H1 (cell line): ENCODE data around the gene CBL. TPM values are rescaled to one million over a fixed set of nuclear protein-coding genes. Genes with fewer than 3 reads are reported as not detected.
A peak's percentile ranks its signal among the peaks of the same experiment; 100 is the strongest.

Source experiments
- ATF2 ChIP-seq: IDR thresholded peaks from 2 replicates; pipeline ENCODE4 v1.6.1; 2012; ENCODE audit warnings: low read length, inconsistent platforms
- BRCA1 ChIP-seq: IDR thresholded peaks from 2 replicates; pipeline ENCODE4 v1.6.1; 2012; ENCODE audit warnings: low read depth, low read length, improper control_type of control experiment
- EP300 ChIP-seq, 2 experiments: IDR thresholded peaks; 1 replicate in 1 of 2; 2 replicates in 1 of 2; pipeline ENCODE4 v1.6.1; 2011 to 2012; ENCODE audit warnings: low read depth in 2 of 2, low read length in 2 of 2, mild to moderate bottlenecking in 2 of 2, borderline replicate concordance in 1 of 2, inconsistent platforms in 1 of 2, moderate library complexity in 1 of 2
- HDAC2 ChIP-seq, 2 experiments: fragments of 300-600 bp in 1 of 2; sonication (generic) in 1 of 2; IDR thresholded peaks; 2 replicates each; pipeline ENCODE4 v1.6.1; 2011 to 2012; ENCODE audit warnings: low read depth in 2 of 2, low read length in 2 of 2, mild to moderate bottlenecking in 2 of 2, moderate library complexity in 2 of 2, borderline replicate concordance in 1 of 2, inconsistent platforms in 1 of 2
- JUND ChIP-seq: IDR thresholded peaks from 2 replicates; pipeline ENCODE4 v1.6.1; 2011; ENCODE audit warnings: mild to moderate bottlenecking, improper control_type of control experiment, low read length
- MAX ChIP-seq: IDR thresholded peaks from 2 replicates; pipeline ENCODE4 v1.6.1; 2012; ENCODE audit warnings: inconsistent platforms
- SIX5 ChIP-seq: IDR thresholded peaks from 2 replicates; pipeline ENCODE4 v1.6.1; 2011; ENCODE audit warnings: mild to moderate bottlenecking, low read depth, low read length
- polyA plus RNA-seq, 7 experiments: library from polyadenylated mRNA; depleted of rRNA in 3 of 7; stranded (reverse) in 5 of 7; unstranded in 2 of 7; fragments of >200 nt in 5 of 7; fragments of 200-250 nt in 2 of 7; gene quantifications; 1 replicate in 5 of 7; 2 replicates in 1 of 7; 4 replicates in 1 of 7; pipeline versions ENCODE4 v1.2.1 to v1.2.3, GENCODE V29; 2011 to 2013; ENCODE audit warnings: missing spikeins in 2 of 7, mixed read lengths in 2 of 7
- total RNA-seq: library from RNA; stranded (reverse); fragmentation: NEBNext Ultra II Directional; extraction: Animal tissue kit (Norgen Biotek cat#: 25700); gene quantifications from 2 replicates; pipeline ENCODE4 v1.2.1, GENCODE V29; 2021
- TF ChIP-seq, protein P1 (sequence below): fragments of 300-600 bp; sonication (generic); IDR thresholded peaks from 2 replicates; pipeline ENCODE4 v1.7.1; 2012; ENCODE audit warnings: low read length, moderate library complexity, mild to moderate bottlenecking, inconsistent platforms; ENCODE audit not compliant: insufficient replicate concordance

Gene CBL
- total and polyA plus RNA-seq, 2 of the 8 experiments (the other 6 are each of a cell fraction or from before 2014, with no cell fraction given) = 23.1 to 57.8 TPM

DNA sequence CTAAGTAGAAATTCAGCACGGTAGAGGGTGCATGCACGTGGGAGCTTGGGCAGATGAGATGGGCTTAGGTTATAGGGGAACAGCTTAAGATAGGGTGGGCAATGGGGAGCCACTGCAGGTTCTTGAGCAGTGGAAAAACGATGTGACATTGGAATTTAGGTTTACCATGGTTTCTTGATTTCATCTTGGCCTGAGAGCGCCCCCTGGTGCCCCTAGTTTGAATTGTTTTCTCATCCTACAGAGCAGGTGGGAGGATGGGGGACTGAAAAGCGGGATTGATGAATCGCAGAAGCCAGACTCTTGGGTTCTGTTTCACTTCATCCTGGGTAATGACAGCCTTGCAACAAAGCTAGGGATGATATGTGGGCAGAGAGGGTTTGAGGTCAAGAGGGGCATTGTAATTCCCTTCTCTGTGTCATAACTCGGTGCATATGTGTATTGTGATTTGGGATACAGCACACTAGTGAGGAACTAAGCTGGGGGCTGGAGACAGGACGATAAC, 117.4 kb downstream of the CBL start (continued):
- peak; percentile 71; the same call in 1 of the 2 replicates for TF ChIP-seq ATF2
- TF ChIP-seq JUND = no peak
- no peak for TF ChIP-seq BRCA1
- TF ChIP-seq HDAC2 (IDR thresholded peaks at IDR 0.05; ENCODE audit: borderline replicate concordance in 1 of 2, low read depth in 2 of 2, low read length in 2 of 2) = peak; percentile 22 to 99; a peak in 2 of 4 replicates
- TF ChIP-seq, protein P1, sequence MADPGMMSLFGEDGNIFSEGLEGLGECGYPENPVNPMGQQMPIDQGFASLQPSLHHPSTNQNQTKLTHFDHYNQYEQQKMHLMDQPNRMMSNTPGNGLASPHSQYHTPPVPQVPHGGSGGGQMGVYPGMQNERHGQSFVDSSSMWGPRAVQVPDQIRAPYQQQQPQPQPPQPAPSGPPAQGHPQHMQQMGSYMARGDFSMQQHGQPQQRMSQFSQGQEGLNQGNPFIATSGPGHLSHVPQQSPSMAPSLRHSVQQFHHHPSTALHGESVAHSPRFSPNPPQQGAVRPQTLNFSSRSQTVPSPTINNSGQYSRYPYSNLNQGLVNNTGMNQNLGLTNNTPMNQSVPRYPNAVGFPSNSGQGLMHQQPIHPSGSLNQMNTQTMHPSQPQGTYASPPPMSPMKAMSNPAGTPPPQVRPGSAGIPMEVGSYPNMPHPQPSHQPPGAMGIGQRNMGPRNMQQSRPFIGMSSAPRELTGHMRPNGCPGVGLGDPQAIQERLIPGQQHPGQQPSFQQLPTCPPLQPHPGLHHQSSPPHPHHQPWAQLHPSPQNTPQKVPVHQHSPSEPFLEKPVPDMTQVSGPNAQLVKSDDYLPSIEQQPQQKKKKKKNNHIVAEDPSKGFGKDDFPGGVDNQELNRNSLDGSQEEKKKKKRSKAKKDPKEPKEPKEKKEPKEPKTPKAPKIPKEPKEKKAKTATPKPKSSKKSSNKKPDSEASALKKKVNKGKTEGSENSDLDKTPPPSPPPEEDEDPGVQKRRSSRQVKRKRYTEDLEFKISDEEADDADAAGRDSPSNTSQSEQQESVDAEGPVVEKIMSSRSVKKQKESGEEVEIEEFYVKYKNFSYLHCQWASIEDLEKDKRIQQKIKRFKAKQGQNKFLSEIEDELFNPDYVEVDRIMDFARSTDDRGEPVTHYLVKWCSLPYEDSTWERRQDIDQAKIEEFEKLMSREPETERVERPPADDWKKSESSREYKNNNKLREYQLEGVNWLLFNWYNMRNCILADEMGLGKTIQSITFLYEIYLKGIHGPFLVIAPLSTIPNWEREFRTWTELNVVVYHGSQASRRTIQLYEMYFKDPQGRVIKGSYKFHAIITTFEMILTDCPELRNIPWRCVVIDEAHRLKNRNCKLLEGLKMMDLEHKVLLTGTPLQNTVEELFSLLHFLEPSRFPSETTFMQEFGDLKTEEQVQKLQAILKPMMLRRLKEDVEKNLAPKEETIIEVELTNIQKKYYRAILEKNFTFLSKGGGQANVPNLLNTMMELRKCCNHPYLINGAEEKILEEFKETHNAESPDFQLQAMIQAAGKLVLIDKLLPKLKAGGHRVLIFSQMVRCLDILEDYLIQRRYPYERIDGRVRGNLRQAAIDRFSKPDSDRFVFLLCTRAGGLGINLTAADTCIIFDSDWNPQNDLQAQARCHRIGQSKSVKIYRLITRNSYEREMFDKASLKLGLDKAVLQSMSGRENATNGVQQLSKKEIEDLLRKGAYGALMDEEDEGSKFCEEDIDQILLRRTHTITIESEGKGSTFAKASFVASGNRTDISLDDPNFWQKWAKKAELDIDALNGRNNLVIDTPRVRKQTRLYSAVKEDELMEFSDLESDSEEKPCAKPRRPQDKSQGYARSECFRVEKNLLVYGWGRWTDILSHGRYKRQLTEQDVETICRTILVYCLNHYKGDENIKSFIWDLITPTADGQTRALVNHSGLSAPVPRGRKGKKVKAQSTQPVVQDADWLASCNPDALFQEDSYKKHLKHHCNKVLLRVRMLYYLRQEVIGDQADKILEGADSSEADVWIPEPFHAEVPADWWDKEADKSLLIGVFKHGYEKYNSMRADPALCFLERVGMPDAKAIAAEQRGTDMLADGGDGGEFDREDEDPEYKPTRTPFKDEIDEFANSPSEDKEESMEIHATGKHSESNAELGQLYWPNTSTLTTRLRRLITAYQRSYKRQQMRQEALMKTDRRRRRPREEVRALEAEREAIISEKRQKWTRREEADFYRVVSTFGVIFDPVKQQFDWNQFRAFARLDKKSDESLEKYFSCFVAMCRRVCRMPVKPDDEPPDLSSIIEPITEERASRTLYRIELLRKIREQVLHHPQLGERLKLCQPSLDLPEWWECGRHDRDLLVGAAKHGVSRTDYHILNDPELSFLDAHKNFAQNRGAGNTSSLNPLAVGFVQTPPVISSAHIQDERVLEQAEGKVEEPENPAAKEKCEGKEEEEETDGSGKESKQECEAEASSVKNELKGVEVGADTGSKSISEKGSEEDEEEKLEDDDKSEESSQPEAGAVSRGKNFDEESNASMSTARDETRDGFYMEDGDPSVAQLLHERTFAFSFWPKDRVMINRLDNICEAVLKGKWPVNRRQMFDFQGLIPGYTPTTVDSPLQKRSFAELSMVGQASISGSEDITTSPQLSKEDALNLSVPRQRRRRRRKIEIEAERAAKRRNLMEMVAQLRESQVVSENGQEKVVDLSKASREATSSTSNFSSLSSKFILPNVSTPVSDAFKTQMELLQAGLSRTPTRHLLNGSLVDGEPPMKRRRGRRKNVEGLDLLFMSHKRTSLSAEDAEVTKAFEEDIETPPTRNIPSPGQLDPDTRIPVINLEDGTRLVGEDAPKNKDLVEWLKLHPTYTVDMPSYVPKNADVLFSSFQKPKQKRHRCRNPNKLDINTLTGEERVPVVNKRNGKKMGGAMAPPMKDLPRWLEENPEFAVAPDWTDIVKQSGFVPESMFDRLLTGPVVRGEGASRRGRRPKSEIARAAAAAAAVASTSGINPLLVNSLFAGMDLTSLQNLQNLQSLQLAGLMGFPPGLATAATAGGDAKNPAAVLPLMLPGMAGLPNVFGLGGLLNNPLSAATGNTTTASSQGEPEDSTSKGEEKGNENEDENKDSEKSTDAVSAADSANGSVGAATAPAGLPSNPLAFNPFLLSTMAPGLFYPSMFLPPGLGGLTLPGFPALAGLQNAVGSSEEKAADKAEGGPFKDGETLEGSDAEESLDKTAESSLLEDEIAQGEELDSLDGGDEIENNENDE = no peak
- TF ChIP-seq MAX = peak; percentile 55
- no peak for TF ChIP-seq SIX5
- TF ChIP-seq EP300 (IDR thresholded peaks at IDR 0.05; ENCODE audit: borderline replicate concordance in 1 of 2, low read depth in 2 of 2, low read length in 2 of 2) = peak in 1 of 2 experiments; percentile 20; a peak in 1 of 3 replicates
